Mesendoderm (in vitro differentiated cells): ENCODE results near the gene HRH1. TPM values are rescaled to one million over a fixed set of nuclear protein-coding genes. Genes with fewer than 3 reads are reported as not detected.

ENCODE experiments used
- DNase-seq: peaks from one replicate; pipeline ENCODE4 v3.0.0; 2013
- H2AK5ac ChIP-seq: 2 replicates; pipeline ENCODE4 v1.6.1; 2013; ENCODE audit warnings: low read length, inconsistent platforms
- H2BK120ac ChIP-seq: 2 replicates; pipeline ENCODE4 v1.6.1; 2013; ENCODE audit warnings: low read depth, mild to moderate bottlenecking, low read length, moderate library complexity, mixed read lengths
- H2BK15ac ChIP-seq: replicated peaks from 2 replicates; pipeline ENCODE4 v1.6.1; 2013; ENCODE audit warnings: low read depth, mild to moderate bottlenecking, moderate library complexity
- H2BK5ac ChIP-seq: 2 replicates; pipeline ENCODE4 v1.6.1; 2013; ENCODE audit warnings: low read length, inconsistent platforms
- H3K18ac ChIP-seq: 2 replicates; pipeline ENCODE4 v1.6.1; 2013; ENCODE audit warnings: mild to moderate bottlenecking, low read length, mixed read lengths
- H3K23ac ChIP-seq: one replicate; pipeline ENCODE4 v1.6.1; 2013; ENCODE audit warnings: low read length
- H3K27ac ChIP-seq: 2 replicates; pipeline ENCODE4 v1.5.1; 2013; ENCODE audit warnings: low read depth, mild to moderate bottlenecking, inconsistent platforms, low read length, moderate library complexity
- H3K27me3 ChIP-seq: 2 replicates; pipeline ENCODE4 v1.6.1; 2013; ENCODE audit warnings: low read length, control low read depth, mild to moderate bottlenecking, inconsistent platforms; ENCODE audit not compliant: insufficient read depth, poor library complexity
- H3K36me3 ChIP-seq: 2 replicates; pipeline ENCODE4 v1.6.1; 2013; ENCODE audit warnings: low read length, inconsistent platforms; ENCODE audit not compliant: control insufficient read depth, insufficient read depth
- H3K4ac ChIP-seq: one replicate; pipeline ENCODE4 v1.6.1; 2013; ENCODE audit warnings: low read depth, mild to moderate bottlenecking, low read length, moderate library complexity
- H3K4me1 ChIP-seq: 2 replicates; pipeline ENCODE4 v1.6.1; 2013; ENCODE audit warnings: low read depth, low read length, inconsistent platforms; ENCODE audit not compliant: control insufficient read depth
- H3K4me2 ChIP-seq: 2 replicates; pipeline ENCODE4 v1.6.1; 2013; ENCODE audit warnings: low read length
- H3K4me3 ChIP-seq: 2 replicates; pipeline ENCODE4 v1.5.1; 2013; ENCODE audit warnings: mild to moderate bottlenecking, low read length
- H3K56ac ChIP-seq: one replicate; pipeline ENCODE4 v1.6.1; 2013; ENCODE audit warnings: low read length
- H3K79me1 ChIP-seq: 2 replicates; pipeline ENCODE4 v1.6.1; 2013; ENCODE audit warnings: low read length, inconsistent platforms
- H3K79me2 ChIP-seq: 2 replicates; pipeline ENCODE4 v1.6.1; 2013; ENCODE audit warnings: mild to moderate bottlenecking, low read length; ENCODE audit not compliant: control insufficient read depth, insufficient read depth
- H3K9ac ChIP-seq: 2 replicates; pipeline ENCODE4 v1.6.1; 2013; ENCODE audit warnings: low read length, inconsistent platforms
- H4K5ac ChIP-seq: one replicate; pipeline ENCODE4 v1.6.1; 2013; ENCODE audit warnings: low read length
- H4K8ac ChIP-seq: one replicate; pipeline ENCODE4 v1.6.1; 2013; ENCODE audit warnings: low read depth, mild to moderate bottlenecking, control low read depth, low read length, moderate library complexity
- WGBS: extraction: QIAGEN DNeasy Blood & Tissue Kit; methylation state at CpG from one replicate; pipeline ENCODE4 v1.1.7; 2013; ENCODE audit warnings: low lambda C conversion rate, missing lambda C conversion rate; ENCODE audit not compliant: insufficient coverage; ENCODE audit errors: extremely low coverage; 5-methylcytosine and 5-hydroxymethylcytosine counted together
- small RNA-seq: library from polyadenylated mRNA; stranded (forward); fragments of <200 nt; extraction: miRNeasy Mini kit (QIAGEN cat#:217004); gene quantifications from one replicate; pipeline ENCODE3, GENCODE V24; 2013; ENCODE audit not compliant: insufficient read depth

HRH1 gene

DNA sequence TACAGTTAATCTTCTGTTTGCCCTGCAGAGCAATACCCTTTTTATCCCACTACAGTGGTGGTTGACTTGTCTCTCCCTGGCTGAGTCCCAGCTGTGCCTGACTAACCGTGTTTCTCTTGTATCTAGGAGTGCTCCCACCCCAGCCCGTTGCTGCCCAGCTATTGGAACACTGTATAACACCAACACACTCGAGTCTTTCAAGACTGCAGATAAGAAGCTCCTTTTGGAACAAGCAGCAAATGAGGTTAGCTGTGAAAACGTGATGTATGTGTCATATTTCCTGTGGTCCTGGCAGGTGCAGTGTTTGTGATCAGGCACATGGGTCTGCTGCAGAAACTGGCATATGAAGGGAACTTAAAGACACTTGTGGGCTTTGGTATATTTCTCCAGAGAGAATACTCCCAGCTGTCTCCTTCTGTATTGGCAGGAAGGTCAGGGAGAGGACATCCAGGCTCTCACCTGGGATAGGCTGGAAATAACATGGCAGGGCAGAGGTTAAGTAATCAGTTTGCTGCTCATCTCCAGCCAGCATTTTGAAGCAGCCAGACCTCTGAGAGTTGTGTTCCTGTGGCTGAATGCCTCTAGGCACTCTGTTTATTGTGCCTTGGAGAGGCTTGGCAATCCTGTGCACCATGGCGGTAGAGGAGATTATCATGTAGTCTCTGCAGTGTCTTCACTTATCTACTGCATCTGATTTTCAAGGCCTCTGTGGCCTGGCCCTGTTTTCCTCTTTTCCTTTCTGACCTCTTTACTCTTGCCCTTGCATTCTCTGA, 152.7 kb downstream of the HRH1 start:
- H3K23ac ChIP-seq, result no peak overlapping the region
- H3K4me3 ChIP-seq, result no peak overlapping the region
- no peak overlapping the region for H2BK15ac ChIP-seq
- no peaks in the 10 kb centered on the region for H3K36me3 ChIP-seq
- no peaks in the 10 kb centered on the region for H3K79me2 ChIP-seq
- no peak overlapping the region for H2BK120ac ChIP-seq
- no peak overlapping the region for H2BK5ac ChIP-seq
- no peak overlapping the region for H3K27ac ChIP-seq
- no peaks in the 10 kb centered on the region for H3K27me3 ChIP-seq
- H3K18ac ChIP-seq, result no peak overlapping the region
- H3K4me1 ChIP-seq, result peaks cover 3% of the 10 kb centered on the region
- no peaks in the 10 kb centered on the region for H3K79me1 ChIP-seq
- H3K9ac ChIP-seq, result no peak overlapping the region
- no peak overlapping the region for H3K4ac ChIP-seq
- H4K8ac ChIP-seq, result no peak overlapping the region
- DNase-seq, result no peak
- no peak overlapping the region for H2AK5ac ChIP-seq
- no peak overlapping the region for H4K5ac ChIP-seq
- WGBS, result no CpG with 5 or more reads among the region's 5 CpGs
- H3K4me2 ChIP-seq, result no peak overlapping the region
- H3K56ac ChIP-seq, result no peak overlapping the region

GRCh38 chr3:11307830-11308432, 153.6 kb downstream of the HRH1 start:
- Histone ChIP-seq H3K56ac (no peak overlapping the region), H2BK120ac (no peak overlapping the region), H4K8ac (no peak overlapping the region), H3K4me2 (no peak overlapping the region), H3K9ac (no peak overlapping the region), H4K5ac (no peak overlapping the region), H3K4me1 (peaks cover 3% of the 10 kb centered on the region), H3K36me3 (no peaks in the 10 kb centered on the region), H3K4me3 (no peak overlapping the region), H2BK5ac (no peak overlapping the region), H3K18ac (no peak overlapping the region), H3K79me2 (no peaks in the 10 kb centered on the region), H3K4ac (no peak overlapping the region), H3K27ac (no peak overlapping the region), H2BK15ac (no peak overlapping the region), H2AK5ac (no peak overlapping the region), H3K27me3 (no peaks in the 10 kb centered on the region), H3K79me1 (no peaks in the 10 kb centered on the region), H3K23ac (no peak overlapping the region)
- DNase-seq, result no peak
- WGBS, result no CpG with 5 or more reads among the region's 6 CpGs

DNA sequence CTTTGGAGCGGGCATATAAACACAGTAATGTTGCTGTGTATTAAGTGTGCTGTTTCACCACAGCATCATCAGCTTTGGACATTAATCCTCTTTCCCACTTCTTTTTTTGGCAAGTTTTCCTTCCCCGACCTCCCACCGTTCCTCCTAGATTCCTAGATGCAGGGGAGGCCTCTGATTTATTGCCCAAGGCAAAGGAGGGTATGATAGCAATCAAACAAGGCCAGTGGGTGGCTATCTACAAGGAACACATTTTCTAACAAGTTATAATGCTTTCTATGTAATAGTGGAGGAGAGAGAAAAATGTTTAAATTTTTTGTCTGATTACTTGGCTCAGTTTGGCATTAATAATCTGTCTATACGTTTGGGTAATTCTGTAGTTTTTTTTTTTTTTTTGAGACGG, 156.0 kb downstream of the HRH1 start:
- DNase-seq, result peak; percentile 36
- no peaks in the 10 kb centered on the region for H3K36me3 ChIP-seq
- WGBS, result no CpG with 5 or more reads among the region's 5 CpGs

GRCh38 chr3:11312166-11312565, 157.9 kb downstream of the HRH1 start:
- Histone ChIP-seq H2BK120ac (no peak overlapping the region), H3K27me3 (no peaks in the 10 kb centered on the region), H2AK5ac (no peak overlapping the region), H2BK15ac (no peak overlapping the region), H3K79me1 (no peaks in the 10 kb centered on the region), H3K18ac (no peak overlapping the region), H3K23ac (no peak overlapping the region), H3K4me1 (no peaks in the 10 kb centered on the region), H3K4me3 (no peak overlapping the region), H2BK5ac (no peak overlapping the region), H3K9ac (no peak overlapping the region), H3K4me2 (no peak overlapping the region), H4K8ac (no peak overlapping the region), H3K27ac (no peak overlapping the region), H3K36me3 (no peaks in the 10 kb centered on the region), H3K79me2 (no peaks in the 10 kb centered on the region), H3K56ac (no peak overlapping the region), H4K5ac (no peak overlapping the region), H3K4ac (no peak overlapping the region)
- no CpG with 5 or more reads among the region's 5 CpGs for WGBS
- DNase-seq, result no peak

More for the DNA sequence above, 156.0 kb downstream of the HRH1 start:
- Histone ChIP-seq H3K4me1 (peaks cover under 1% of the 10 kb centered on the region), H4K5ac (no peak overlapping the region), H4K8ac (no peak overlapping the region), H3K56ac (no peak overlapping the region), H2BK15ac (no peak overlapping the region), H3K27me3 (no peaks in the 10 kb centered on the region), H3K4me3 (no peak overlapping the region), H3K18ac (no peak overlapping the region), H3K23ac (no peak overlapping the region), H3K4me2 (no peak overlapping the region), H3K4ac (no peak overlapping the region), H3K9ac (no peak overlapping the region), H2AK5ac (no peak overlapping the region), H2BK120ac (no peak overlapping the region), H3K79me2 (no peaks in the 10 kb centered on the region), H3K79me1 (no peaks in the 10 kb centered on the region), H3K27ac (no peak overlapping the region), H2BK5ac (no peak overlapping the region)

Small RNA genes within 50 kb of the gene (small RNA-seq; reads per million reads assigned to genes)
- gene AC083855.1, result not detected
